SK-N-SH treated with all-trans-retinoic acid at 6 μM for 48 hours (cell line): ENCODE data around the gene PTPRD.

Experiments used
- ATAC-seq: fragments of 200-7000 bp; cut with Tn5 transposase; 3 replicates; pipeline ENCODE4 v1.9.1; 2020; ENCODE audit warnings: mild to moderate bottlenecking, moderate library complexity
- ARNTL ChIP-seq: fragments of 450-650 bp; formaldehyde crosslinking; IDR thresholded peaks from 2 replicates; pipeline ENCODE4 v1.5.0; 2020; ENCODE audit warnings: low read depth, mild to moderate bottlenecking, moderate library complexity, borderline replicate concordance
- BACH2 ChIP-seq: fragments of 250-450 bp; sonication (Bioruptor Pico); IDR thresholded peaks from 2 replicates; pipeline ENCODE4 v1.9.0; 2021; ENCODE audit warnings: mild to moderate bottlenecking, borderline replicate concordance
- CREB5 ChIP-seq: fragments of 250-450 bp; sonication (Bioruptor Pico); IDR thresholded peaks from 2 replicates; pipeline ENCODE4 v1.5.1; 2020; ENCODE audit warnings: low read depth, mild to moderate bottlenecking, moderate library complexity
- CSDC2 ChIP-seq: fragments of 250-450 bp; sonication (Bioruptor Pico); IDR thresholded peaks from 2 replicates; pipeline ENCODE4 v1.5.0; 2020; ENCODE audit warnings: mild to moderate bottlenecking, moderate library complexity
- ESRRG ChIP-seq: fragments of 250-450 bp; sonication (Bioruptor Pico); IDR thresholded peaks from 2 replicates; pipeline ENCODE4 v1.6.1; 2021; ENCODE audit warnings: mild to moderate bottlenecking
- GLIS3 ChIP-seq: fragments of 250-450 bp; sonication (Bioruptor Pico); IDR thresholded peaks from 2 replicates; pipeline ENCODE4 v1.5.0; 2020; ENCODE audit warnings: mild to moderate bottlenecking, moderate library complexity
- POU6F1 ChIP-seq: fragments of 250-450 bp; sonication (Bioruptor Pico); IDR thresholded peaks from 2 replicates; pipeline ENCODE4 v1.8.0; 2021; ENCODE audit warnings: low read depth, mild to moderate bottlenecking, moderate library complexity, borderline replicate concordance
- PPARA ChIP-seq: fragments of 250-450 bp; sonication (Bioruptor Pico); IDR thresholded peaks from 2 replicates; pipeline ENCODE4 v1.5.0; 2020; ENCODE audit warnings: mild to moderate bottlenecking, borderline replicate concordance
- RARB ChIP-seq: fragments of 250-450 bp; sonication (Bioruptor Pico); IDR thresholded peaks from 2 replicates; pipeline ENCODE4 v1.8.0; 2021; ENCODE audit warnings: mild to moderate bottlenecking, moderate library complexity
- SNAI2 ChIP-seq: fragments of 250-450 bp; sonication (Bioruptor Pico); IDR thresholded peaks from 2 replicates; pipeline ENCODE4 v1.5.0; 2020; ENCODE audit warnings: mild to moderate bottlenecking, moderate library complexity
- TCF4 ChIP-seq: fragments of 250-450 bp; sonication (Bioruptor Pico); IDR thresholded peaks from 2 replicates; pipeline ENCODE4 v1.8.0; 2021; ENCODE audit warnings: mild to moderate bottlenecking, moderate library complexity, borderline replicate concordance
- TOX ChIP-seq: fragments of 250-450 bp; sonication (Bioruptor Pico); IDR thresholded peaks from 2 replicates; pipeline ENCODE4 v1.8.0; 2021; ENCODE audit warnings: mild to moderate bottlenecking, moderate library complexity, borderline replicate concordance
- TSHZ2 ChIP-seq: fragments of 250-450 bp; sonication (Bioruptor Pico); IDR thresholded peaks from 2 replicates; pipeline ENCODE4 v1.5.0; 2020; ENCODE audit warnings: mild to moderate bottlenecking, moderate library complexity
- ZC3H10 ChIP-seq: fragments of 250-450 bp; sonication (Bioruptor Pico); IDR thresholded peaks from 2 replicates; pipeline ENCODE4 v1.5.1; 2021; ENCODE audit warnings: mild to moderate bottlenecking, moderate library complexity
- ZFP3 ChIP-seq: fragments of 250-450 bp; sonication (Bioruptor Pico); IDR thresholded peaks from 2 replicates; pipeline ENCODE4 v1.5.0; 2020; ENCODE audit warnings: mild to moderate bottlenecking, moderate library complexity
- ZFP30 ChIP-seq: fragments of 450-650 bp; formaldehyde crosslinking; IDR thresholded peaks from 2 replicates; pipeline ENCODE4 v1.5.0; 2022; ENCODE audit warnings: mild to moderate bottlenecking, moderate library complexity
- ZNF565 ChIP-seq: fragments of 450-650 bp; formaldehyde crosslinking; conservative IDR thresholded peaks from 2 replicates; pipeline ENCODE4 v1.5.0; 2020; ENCODE audit warnings: low read depth, mild to moderate bottlenecking, moderate library complexity
- ZNF70 ChIP-seq: fragments of 450-650 bp; formaldehyde crosslinking; IDR thresholded peaks from 2 replicates; pipeline ENCODE4 v1.5.0; 2020; ENCODE audit warnings: mild to moderate bottlenecking, moderate library complexity
- ZNF8 ChIP-seq: fragments of 450-650 bp; formaldehyde crosslinking; IDR thresholded peaks from 2 replicates; pipeline ENCODE4 v1.5.0; 2020; ENCODE audit warnings: mild to moderate bottlenecking, moderate library complexity
- TF ChIP-seq, protein P1 (sequence below): fragments of 250-450 bp; sonication (Bioruptor Pico); IDR thresholded peaks from 2 replicates; pipeline ENCODE4 v1.8.0; 2020; ENCODE audit warnings: mild to moderate bottlenecking, moderate library complexity, borderline replicate concordance
- TF ChIP-seq, protein P2 (sequence below): fragments of 250-450 bp; sonication (Bioruptor Pico); IDR thresholded peaks from 2 replicates; pipeline ENCODE4 v1.5.1; 2021; ENCODE audit warnings: mild to moderate bottlenecking, moderate library complexity

The PTPRD gene

DNA sequence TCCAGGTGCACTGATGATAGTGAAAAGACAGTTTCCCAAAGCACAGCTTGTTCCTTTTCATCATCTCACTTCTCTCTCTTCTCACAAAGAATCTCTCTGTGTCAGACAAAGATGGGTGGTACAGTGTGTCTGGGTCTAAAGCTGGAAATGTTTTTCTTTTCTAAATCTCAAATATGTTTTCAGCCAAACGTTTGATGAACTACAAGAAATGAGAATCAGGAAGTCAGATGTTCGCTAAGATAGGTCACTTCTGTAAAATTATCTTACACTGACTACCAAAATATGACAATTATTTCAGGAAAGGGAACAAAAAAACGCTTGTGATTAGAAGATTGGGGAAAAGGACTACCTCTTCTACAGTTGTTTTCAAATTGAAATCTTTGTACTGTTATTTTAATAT is 708.8 kb downstream of the PTPRD start:
- TF ChIP-seq GLIS3 (CRISPR knock-in tag), result no peak
- TF ChIP-seq ZC3H10, result no peak
- no peak for TF ChIP-seq POU6F1 (CRISPR knock-in tag)
- TF ChIP-seq CREB5 (CRISPR knock-in tag), result no peak
- no peak for TF ChIP-seq RARB (CRISPR knock-in tag)
- TF ChIP-seq ZFP3 (CRISPR knock-in tag), result no peak
- TF ChIP-seq ZFP30 (CRISPR knock-in tag), result no peak
- no peak for TF ChIP-seq BACH2 (CRISPR knock-in tag)
- no peak for TF ChIP-seq SNAI2 (CRISPR knock-in tag)
- TF ChIP-seq TOX (CRISPR knock-in tag), result no peak
- TF ChIP-seq ZNF565 (CRISPR knock-in tag), result no peak
- TF ChIP-seq ESRRG, result no peak
- TF ChIP-seq ZNF70, result no peak
- TF ChIP-seq, protein P1, sequence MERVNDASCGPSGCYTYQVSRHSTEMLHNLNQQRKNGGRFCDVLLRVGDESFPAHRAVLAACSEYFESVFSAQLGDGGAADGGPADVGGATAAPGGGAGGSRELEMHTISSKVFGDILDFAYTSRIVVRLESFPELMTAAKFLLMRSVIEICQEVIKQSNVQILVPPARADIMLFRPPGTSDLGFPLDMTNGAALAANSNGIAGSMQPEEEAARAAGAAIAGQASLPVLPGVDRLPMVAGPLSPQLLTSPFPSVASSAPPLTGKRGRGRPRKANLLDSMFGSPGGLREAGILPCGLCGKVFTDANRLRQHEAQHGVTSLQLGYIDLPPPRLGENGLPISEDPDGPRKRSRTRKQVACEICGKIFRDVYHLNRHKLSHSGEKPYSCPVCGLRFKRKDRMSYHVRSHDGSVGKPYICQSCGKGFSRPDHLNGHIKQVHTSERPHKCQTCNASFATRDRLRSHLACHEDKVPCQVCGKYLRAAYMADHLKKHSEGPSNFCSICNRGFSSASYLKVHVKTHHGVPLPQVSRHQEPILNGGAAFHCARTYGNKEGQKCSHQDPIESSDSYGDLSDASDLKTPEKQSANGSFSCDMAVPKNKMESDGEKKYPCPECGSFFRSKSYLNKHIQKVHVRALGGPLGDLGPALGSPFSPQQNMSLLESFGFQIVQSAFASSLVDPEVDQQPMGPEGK (CRISPR knock-in tag), result no peak
- TF ChIP-seq PPARA (CRISPR knock-in tag), result no peak
- TF ChIP-seq, protein P2, sequence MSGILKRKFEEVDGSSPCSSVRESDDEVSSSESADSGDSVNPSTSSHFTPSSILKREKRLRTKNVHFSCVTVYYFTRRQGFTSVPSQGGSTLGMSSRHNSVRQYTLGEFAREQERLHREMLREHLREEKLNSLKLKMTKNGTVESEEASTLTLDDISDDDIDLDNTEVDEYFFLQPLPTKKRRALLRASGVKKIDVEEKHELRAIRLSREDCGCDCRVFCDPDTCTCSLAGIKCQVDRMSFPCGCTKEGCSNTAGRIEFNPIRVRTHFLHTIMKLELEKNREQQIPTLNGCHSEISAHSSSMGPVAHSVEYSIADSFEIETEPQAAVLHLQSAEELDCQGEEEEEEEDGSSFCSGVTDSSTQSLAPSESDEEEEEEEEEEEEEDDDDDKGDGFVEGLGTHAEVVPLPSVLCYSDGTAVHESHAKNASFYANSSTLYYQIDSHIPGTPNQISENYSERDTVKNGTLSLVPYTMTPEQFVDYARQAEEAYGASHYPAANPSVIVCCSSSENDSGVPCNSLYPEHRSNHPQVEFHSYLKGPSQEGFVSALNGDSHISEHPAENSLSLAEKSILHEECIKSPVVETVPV (CRISPR knock-in tag), result no peak

GRCh38 chr9:9901624-9902023 is 711.2 kb downstream of the PTPRD start:
- ATAC-seq, result no peak
- no peak for TF ChIP-seq BACH2 (CRISPR knock-in tag)
- TF ChIP-seq TCF4 (CRISPR knock-in tag), result no peak
- TF ChIP-seq, all 23 proteins: peak for 0

More for the DNA sequence above, 708.8 kb downstream of the PTPRD start:
- no peak for ATAC-seq

GRCh38 chr9:9893837-9894236 is 719.0 kb downstream of the PTPRD start:
- no peak for ATAC-seq
- TF ChIP-seq ARNTL (CRISPR knock-in tag) (no peak), TCF4 (CRISPR knock-in tag) (no peak), CSDC2 (no peak), BACH2 (CRISPR knock-in tag) (no peak), POU6F1 (CRISPR knock-in tag) (no peak), ZNF8 (CRISPR knock-in tag) (no peak), ZNF565 (CRISPR knock-in tag) (no peak), TSHZ2 (no peak), TOX (CRISPR knock-in tag) (no peak), ZFP3 (CRISPR knock-in tag) (no peak), CREB5 (CRISPR knock-in tag) (no peak), ESRRG (no peak), SNAI2 (CRISPR knock-in tag) (no peak)
- TF ChIP-seq, protein P1 (CRISPR knock-in tag), result no peak
- TF ChIP-seq, all 23 proteins: peak for 0
